AML-193 (cell line): ENCODE results near the gene UACA.

Source experiments
- DNase-seq, 2 experiments: peaks; one replicate each; lab custom pipeline; 2025; lab: John Stamatoyannopoulos, UW

Gene UACA

GRCh38 chr15:70783041-70783440 lies 19.7 kb upstream of the UACA start:
- no peak for DNase-seq

DNA sequence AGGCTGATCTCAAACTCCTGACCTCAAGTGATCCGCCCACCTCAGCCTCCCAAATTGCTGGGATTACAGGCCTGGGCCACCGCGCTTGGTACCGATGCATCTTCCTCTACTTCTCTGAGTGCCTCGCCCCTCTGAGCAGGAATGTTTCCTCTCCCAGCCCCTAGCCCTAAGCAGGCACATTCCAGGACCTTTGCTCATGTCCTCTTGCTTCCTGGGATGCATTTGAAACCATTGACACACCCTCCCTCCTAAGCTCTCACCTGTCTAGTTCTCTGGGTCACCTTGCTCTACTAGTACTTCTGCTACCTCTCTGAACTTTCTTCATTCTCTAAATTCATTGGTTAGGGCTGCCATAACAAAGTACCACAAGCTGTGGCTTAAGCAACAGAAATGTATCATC lies 17.9 kb upstream of the UACA start:
- no peak for DNase-seq

GRCh38 chr15:70778258-70779076 lies 15.1 kb upstream of the UACA start:
- DNase-seq = no peak

DNA sequence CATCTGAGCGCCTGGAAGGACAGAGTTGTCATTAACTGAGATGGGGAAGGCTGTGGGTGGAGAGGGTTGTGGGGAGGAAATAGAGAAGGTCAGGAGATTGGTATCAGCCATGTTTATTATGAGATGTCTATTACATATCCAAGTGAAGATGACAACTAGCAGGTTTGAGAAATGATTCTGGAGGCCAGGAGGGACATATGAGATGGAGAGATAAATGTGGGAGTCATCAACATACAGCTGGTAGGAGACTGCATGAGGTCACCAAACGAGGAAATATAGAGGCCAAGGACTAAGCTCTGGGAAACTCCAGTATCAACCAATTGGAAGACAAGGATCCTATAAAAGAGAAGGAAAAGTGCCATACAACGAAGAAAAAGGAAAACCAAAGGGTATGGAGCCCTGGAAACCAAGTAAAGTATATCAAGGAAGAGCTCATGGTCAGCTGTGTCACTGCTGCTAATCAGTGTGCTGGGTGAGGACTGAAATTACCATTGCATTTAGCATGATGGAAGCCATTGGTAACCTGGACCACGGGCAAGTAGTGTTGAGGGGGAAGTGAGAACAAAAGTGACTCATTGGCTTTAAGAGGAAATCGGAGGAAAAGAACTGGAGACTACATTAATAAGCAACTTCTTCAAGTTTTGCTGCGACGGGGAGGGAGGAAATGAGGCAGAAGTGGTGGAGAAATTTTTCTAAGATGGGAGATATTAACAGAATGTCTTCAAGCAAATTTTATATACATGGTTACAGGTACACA lies 14.0 kb upstream of the UACA start:
- no peak for DNase-seq

DNA sequence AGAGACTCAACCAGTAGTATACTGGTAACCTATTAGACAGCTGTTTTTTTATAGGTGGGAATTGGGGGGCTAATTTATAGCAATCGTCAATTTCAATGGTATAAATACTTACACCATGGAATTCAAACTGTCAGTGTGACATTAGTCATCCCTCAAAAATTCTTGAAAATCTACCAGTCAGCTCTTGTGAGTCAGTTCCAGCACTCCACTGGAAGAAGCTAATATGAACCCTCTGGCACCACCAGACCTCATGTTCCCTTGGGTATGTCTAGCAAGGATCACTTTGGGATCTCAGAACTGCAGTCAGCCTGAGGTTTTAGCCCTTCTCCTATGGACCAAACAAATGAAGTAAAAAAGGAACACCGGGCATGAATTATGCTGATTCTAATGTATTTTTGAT lies 11.8 kb upstream of the UACA start:
- no peak for DNase-seq

DNA sequence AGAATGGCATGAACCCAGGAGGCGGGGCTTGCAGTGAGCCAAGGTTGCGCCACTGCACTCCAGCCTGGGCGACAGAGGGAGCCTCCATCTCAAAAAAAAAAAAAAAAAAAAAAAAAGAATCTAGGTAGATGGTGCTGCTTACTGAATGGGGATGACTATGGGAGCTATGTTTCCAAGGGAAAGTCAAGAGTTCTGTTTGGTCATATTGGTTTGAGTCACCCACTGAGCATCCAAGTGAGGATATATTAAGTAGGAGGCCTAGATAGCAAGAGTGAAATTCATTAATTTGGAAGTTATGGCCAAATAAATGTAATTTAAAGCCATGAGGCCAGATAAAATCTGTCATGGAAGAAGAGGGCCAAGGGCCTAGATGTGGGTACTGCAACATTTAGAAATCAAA lies 9.0 kb upstream of the UACA start:
- no peak for DNase-seq

DNA sequence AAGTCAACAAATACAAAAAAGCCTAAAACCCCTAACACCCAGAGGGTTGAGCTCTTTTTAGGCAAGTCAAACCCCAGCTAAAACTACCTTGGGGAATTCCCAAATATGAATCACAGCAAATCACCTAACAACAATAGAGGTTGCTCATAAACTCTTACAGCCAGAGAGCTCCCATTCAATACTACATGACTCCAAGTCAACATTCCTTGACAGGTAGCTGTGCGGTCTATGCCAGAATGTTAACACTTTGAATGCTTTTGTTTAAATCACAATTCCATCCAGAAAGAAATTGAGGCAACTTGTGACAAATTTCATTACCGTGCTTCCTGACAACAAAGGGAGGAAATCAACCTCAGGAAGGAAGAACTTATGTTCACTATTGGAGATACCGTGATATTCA lies 7.5 kb upstream of the UACA start:
- DNase-seq = no peak

DNA sequence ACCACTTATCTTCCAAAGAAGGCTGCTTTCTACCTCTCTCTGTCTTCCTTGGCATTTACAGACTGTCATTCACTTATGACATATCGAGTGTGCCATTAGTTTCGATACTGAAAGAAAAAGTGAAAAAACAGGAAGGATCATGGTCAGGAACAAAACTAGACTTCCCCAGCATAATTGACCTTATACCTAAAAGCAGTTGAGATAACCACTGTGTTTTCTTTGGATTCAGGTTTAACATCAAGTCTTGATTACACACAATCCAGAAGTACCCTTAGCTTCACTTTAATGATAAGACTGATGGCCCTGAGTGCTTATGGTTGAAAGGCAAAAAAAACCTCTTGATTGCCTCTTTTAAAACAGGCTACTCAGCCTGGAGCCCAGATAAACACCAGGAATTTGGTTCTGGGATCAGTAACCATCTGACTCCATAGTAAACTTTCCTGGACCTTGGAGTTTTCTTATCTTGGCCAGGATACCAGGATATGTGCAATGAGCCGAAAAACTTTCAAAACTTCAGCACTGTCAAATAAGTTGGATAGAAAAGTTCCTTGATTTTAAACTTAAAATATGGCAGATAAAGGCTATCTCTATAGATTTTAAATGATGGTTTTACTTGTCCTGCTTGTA lies 5.0 kb upstream of the UACA start:
- no peak for DNase-seq

- no peak for DNase-seq
Measured at GRCh38 chr15:70767667-70768066, 4.3 kb upstream of the UACA start.

DNA sequence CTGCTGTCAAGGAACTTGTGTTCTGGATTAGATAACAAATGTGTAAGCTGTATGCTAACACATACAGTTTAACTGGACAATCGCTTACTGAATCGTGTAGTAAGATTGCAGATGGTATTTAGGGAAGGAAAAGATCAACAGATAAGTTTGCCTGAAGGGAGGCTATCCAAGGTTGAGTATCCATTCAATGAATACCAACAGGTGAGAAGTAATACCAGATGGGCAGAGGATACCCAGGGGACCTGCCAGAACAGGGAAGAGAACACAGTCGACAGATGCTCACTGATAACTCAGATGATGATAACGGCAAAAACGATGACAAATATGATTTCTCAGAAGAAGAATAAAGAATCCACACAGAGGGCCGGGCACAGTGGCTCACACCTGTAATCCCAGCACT lies 3.2 kb upstream of the UACA start:
- no peak for DNase-seq

GRCh38 chr15:70765504-70766281 lies 2.3 kb upstream of the UACA start:
- DNase-seq = no peak

DNA sequence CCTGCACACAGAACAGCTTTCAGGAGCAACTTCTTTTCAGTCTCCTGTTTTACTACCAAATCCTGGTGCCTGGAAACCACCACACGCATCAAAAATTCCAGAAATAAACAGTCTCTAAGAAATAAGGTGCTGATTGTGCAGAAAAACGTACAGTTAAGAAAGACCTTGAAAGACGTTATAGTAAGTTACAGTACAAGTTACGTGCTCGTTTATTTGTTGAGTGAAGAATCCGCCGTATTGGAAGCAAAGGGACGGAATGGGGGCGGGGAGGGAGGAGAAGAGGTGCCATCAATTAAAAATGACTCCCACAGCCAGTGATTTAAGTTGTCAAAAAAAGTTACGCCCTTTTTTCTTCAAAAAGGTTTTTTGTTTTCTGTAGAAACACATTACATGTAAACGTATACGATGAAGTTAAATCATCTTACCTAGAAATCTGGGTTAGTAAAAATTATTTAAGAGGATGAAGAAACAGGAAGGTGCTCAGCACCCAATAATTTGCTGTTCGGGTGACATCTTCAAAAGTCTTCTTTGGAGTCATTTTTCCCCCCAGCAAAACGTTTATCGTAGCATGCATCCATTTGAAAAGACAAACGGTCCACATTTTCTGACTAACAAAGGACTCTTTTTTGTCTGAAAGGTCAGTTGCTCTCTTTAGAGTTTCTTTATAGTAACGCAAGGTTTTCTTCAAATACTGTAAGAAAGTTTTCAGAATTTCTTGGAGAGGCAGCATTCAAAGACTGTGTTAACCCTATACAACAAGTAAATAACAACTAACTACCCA lies 782 bp upstream of the UACA start:
- no peak for DNase-seq

DNA sequence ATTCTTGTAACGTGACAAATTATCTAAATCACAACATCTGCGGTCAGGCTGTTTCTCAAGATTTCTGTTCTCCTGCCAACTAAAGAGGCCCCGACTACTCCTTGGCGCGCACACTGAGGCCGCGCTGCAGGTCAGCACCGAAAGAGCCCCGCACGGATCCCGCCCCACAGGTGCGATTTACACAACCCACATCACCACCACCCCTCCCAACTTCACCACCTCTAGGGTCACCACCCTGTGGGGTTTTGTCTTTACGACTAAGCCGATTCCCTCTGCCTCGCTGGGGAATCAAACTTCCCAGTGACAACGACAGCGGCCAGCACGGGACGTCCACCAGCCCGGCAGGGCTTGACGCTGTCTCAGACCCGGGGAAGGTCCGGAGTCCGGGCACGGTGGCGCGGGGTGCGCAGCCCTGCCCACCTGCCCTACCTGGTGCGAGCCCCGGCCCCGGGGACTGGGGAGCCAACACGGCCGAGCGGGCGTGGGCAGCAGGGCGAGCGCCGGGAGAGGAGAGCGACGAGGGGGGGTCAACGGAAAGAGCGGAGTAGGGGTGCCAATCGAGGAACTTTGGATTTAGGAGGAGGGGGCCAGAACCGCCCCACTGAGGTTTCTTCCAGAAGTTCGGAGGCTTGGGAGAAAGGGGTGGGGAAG lies 764 bp downstream of the UACA start:
- no peak for DNase-seq

- DNase-seq = no peak
Measured at GRCh38 chr15:70761931-70762468, 1.4 kb downstream of the UACA start.

DNA sequence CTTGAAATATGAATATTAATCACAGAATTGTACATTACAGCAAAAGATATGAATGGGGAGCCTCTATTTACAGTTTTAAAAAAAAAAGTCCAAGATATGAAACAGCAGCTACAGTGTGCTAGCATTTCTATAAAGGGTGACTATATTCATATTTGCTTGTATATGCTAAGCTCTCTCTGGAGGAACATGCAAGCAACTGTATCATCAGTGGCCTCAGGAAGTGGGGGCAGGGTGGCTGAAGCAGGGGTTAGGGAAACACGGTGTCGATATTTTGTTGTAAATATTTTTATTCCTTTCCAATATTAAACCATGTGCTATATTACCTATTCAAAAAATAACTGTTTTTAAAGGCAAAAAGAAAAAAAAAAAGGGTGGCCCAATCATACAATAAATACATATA lies 2.3 kb downstream of the UACA start:
- DNase-seq = no peak

DNA sequence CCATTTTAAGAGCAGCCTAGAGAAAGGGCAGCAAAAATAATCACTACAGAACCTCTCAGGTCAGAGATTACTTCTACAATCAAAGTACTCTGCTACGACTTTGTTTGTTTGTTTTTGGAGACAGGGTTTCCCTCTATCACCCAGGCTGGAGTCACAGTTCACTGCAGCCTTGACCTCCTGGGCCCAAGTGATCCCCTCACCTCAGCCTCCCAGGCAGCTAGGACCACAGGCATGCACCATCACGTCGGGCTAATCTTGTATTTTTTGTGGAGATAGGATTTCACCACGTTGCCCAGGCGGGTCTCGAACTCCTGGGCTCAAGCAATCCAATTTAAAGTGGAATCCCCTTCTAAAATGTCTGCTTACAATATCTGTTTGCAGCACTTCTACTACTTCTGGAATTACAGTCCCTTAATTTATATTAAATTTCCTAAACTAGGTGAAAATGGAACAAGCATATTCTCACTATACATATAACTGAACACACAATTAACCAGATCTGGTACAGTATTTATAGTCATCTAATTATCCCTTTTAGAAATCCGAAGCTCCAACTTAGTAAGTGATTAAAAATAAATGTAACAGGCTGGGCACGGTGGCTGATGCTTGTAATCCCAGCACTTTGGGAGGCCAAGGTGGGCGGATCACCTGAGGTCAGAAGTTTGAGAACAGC lies 4.4 kb downstream of the UACA start:
- no peak for DNase-seq

GRCh38 chr15:70757627-70758026 lies 5.7 kb downstream of the UACA start:
- no peak for DNase-seq

DNA sequence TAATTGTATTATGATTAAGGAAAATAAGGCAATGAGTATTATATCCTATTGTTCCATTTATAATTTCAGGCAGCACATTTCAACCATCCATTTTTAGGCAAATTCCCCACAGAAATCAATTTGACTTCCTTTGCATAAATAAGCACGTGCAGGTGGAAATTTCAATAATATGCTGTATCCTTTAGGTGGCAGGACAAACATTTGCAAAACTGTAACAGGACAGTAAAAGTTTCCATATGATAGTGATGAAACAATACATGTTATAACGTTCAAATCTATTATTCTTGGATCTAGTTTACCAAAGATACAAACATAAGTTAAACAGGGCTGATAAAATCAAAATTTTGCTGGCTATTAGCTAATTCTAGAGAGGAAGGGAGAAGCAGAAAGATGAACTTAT lies 8.5 kb downstream of the UACA start:
- no peak for DNase-seq

GRCh38 chr15:70753101-70753829 lies 10.1 kb downstream of the UACA start:
- DNase-seq = no peak
